PFSK-1 (cell line): Measurements from ENCODE around the gene CALML4.

Experiments used
- FOXP2 ChIP-seq: optimal IDR thresholded peaks from 2 replicates; pipeline ENCODE3; 2011; ENCODE audit warnings: borderline replicate concordance, control low read depth, inconsistent platforms; ENCODE audit not compliant: insufficient read depth; ENCODE audit errors: extremely low read length, extremely low read depth
- POLR2AphosphoS5 ChIP-seq: IDR thresholded peaks from 2 replicates; pipeline ENCODE4 v1.6.1; 2012; ENCODE audit warnings: low read depth, mild to moderate bottlenecking, control low read depth, low read length, moderate library complexity
- SIN3A ChIP-seq: IDR thresholded peaks from 2 replicates; pipeline ENCODE4 v1.6.1; 2012; ENCODE audit warnings: mild to moderate bottlenecking, low read length, moderate library complexity, borderline replicate concordance; ENCODE audit not compliant: insufficient read depth
- TAF1 ChIP-seq: IDR thresholded peaks from 2 replicates; pipeline ENCODE4 v1.6.1; 2012; ENCODE audit warnings: low read length, control low read depth, borderline replicate concordance; ENCODE audit not compliant: insufficient read depth
- TF ChIP-seq, protein P1 (sequence below), 2 experiments: IDR thresholded peaks; 2 replicates each; pipeline versions ENCODE4 v1.6.1 to v1.8.0; 2011 to 2012; ENCODE audit warnings: low read depth in 2 of 2, low read length in 2 of 2, control low read depth in 1 of 2, inconsistent platforms in 1 of 2, mild to moderate bottlenecking in 1 of 2, moderate library complexity in 1 of 2; ENCODE audit not compliant: insufficient read depth in 1 of 2

CALML4 gene

DNA sequence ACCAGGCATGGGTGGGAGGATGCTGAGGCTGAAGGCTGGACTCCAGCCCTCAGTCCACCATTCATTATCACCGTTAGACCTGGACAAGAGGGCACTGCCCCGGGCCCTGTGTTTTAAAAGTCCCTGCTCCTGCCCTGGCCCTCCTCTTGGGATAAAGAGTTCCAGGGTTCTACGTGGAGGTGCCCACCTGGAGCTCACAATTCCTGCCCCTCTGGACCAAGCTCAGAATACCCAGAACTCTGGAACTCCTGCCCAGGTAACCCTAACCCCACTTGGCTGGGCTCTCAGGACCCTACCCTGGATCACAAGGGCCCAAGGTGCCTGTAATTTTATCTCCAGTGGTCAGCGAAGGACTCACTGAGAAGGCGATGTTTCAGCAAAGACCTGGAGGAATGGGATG lies 1.2 kb downstream of the CALML4 start:
- TF ChIP-seq TAF1 = no peak
- TF ChIP-seq FOXP2 = no peak
- TF ChIP-seq POLR2AphosphoS5 = no peak
- TF ChIP-seq, protein P1, sequence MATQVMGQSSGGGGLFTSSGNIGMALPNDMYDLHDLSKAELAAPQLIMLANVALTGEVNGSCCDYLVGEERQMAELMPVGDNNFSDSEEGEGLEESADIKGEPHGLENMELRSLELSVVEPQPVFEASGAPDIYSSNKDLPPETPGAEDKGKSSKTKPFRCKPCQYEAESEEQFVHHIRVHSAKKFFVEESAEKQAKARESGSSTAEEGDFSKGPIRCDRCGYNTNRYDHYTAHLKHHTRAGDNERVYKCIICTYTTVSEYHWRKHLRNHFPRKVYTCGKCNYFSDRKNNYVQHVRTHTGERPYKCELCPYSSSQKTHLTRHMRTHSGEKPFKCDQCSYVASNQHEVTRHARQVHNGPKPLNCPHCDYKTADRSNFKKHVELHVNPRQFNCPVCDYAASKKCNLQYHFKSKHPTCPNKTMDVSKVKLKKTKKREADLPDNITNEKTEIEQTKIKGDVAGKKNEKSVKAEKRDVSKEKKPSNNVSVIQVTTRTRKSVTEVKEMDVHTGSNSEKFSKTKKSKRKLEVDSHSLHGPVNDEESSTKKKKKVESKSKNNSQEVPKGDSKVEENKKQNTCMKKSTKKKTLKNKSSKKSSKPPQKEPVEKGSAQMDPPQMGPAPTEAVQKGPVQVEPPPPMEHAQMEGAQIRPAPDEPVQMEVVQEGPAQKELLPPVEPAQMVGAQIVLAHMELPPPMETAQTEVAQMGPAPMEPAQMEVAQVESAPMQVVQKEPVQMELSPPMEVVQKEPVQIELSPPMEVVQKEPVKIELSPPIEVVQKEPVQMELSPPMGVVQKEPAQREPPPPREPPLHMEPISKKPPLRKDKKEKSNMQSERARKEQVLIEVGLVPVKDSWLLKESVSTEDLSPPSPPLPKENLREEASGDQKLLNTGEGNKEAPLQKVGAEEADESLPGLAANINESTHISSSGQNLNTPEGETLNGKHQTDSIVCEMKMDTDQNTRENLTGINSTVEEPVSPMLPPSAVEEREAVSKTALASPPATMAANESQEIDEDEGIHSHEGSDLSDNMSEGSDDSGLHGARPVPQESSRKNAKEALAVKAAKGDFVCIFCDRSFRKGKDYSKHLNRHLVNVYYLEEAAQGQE (IDR thresholded peaks at IDR 0.05; ENCODE audit: insufficient read depth in 1 of 2, low read depth in 2 of 2, low read length in 2 of 2) = no peak
- no peak for TF ChIP-seq SIN3A

DNA sequence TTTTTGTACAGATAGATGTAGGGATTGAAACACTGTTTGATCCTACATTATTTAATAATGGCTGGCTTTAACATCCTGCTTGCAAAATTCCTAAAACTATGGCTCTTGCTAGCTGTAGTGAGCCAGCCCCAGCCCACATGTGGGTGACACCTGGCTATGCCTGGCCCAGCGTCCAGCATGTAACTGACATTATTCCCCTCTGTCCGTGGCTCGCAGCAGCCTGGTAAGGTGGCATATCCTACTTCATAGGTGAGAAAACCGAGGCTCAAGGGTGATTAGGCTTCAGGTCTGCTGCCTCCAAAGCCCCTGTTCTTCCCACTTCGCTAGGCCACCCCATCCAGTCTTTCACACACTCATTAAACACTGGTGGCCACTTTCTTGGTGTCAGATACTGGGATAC lies 1.6 kb downstream of the CALML4 start:
- TF ChIP-seq TAF1 (no peak), FOXP2 (no peak), SIN3A (no peak)
- TF ChIP-seq, protein P1 (IDR thresholded peaks at IDR 0.05; ENCODE audit: insufficient read depth in 1 of 2, low read depth in 2 of 2, low read length in 2 of 2) = no peak

DNA sequence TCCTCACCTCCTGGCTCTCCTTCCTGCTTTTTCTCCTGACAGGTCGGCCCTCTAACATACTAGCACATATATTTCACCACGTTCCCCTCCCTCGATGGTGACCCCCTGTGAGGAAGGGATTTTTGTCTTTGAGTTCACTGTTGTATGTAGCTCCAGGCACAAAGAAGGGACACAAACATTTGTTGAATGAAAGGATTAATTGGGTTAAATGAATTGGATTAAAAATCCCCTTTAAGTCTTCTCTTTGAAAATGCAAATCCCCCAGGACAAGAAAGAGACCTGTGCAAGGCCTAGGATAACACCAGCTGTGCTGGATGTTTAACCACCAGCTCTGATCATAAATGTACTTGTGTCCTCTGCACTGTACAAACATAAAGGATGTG lies 3.3 kb downstream of the CALML4 start:
- TF ChIP-seq POLR2AphosphoS5 (no peak), FOXP2 (no peak), TAF1 (no peak), SIN3A (no peak)
- TF ChIP-seq, protein P1 (IDR thresholded peaks at IDR 0.05; ENCODE audit: insufficient read depth in 1 of 2, low read depth in 2 of 2, low read length in 2 of 2) = no peak

DNA sequence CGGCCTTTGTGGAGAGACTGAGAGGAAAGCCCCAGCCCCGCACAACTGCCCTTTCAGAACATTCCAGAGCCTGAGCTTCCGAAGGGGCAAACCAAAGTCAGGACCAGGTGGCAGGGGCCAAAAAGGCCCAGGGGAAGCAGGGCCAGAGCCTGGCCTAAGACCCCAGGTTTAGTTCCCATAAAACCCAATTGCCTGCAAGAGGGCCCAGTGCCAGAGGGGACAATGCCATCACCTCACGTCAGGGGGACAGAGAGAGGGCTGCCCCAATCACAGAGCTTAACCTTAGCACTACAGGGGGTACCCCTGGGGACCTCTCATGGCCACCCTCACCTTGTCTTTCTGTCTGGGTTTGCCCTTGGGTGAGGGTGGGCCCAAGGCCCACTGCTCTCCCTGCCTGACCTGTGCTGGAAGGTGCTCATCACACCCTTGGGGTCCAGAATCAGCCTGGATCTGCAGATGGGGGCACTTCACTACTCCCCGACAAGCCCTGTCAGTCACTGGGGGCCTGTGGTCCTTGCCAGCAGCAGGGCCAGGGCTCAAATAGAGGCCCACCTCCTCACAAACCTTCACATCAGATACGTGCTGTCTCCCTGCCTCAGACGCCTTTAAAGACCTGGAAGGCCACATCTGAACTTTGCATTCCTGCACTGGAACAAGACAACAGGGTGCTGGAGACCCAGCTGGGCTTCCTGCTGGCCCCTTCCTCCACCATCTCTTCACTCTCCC lies 3.8 kb downstream of the CALML4 start:
- TF ChIP-seq POLR2AphosphoS5 (no peak), TAF1 (no peak), FOXP2 (no peak), SIN3A (no peak)
- TF ChIP-seq, protein P1 (IDR thresholded peaks at IDR 0.05; ENCODE audit: insufficient read depth in 1 of 2, low read depth in 2 of 2, low read length in 2 of 2) = no peak
